Lung microvascular endothelial cell (primary cell): Measurements from ENCODE around the gene GABPB2. TPM values are rescaled to one million over a fixed set of nuclear protein-coding genes. Genes with fewer than 3 reads are reported as not detected.

Source experiments
- DNase-seq, 2 donors: peaks; one replicate each; pipeline versions ENCODE4 v3.0.0 to v3.0.0-alpha.2; 2010; ENCODE audit warnings: low read depth in 2 of 2
- total RNA-seq: library from RNA; depleted of rRNA; stranded (reverse); fragments of >200 nt; gene quantifications from 2 replicates; pipeline ENCODE4 v1.2.1, GENCODE V29; 2014

The GABPB2 gene
- total RNA-seq, 1 donor from 2014 or later = 5.4 TPM

DNA sequence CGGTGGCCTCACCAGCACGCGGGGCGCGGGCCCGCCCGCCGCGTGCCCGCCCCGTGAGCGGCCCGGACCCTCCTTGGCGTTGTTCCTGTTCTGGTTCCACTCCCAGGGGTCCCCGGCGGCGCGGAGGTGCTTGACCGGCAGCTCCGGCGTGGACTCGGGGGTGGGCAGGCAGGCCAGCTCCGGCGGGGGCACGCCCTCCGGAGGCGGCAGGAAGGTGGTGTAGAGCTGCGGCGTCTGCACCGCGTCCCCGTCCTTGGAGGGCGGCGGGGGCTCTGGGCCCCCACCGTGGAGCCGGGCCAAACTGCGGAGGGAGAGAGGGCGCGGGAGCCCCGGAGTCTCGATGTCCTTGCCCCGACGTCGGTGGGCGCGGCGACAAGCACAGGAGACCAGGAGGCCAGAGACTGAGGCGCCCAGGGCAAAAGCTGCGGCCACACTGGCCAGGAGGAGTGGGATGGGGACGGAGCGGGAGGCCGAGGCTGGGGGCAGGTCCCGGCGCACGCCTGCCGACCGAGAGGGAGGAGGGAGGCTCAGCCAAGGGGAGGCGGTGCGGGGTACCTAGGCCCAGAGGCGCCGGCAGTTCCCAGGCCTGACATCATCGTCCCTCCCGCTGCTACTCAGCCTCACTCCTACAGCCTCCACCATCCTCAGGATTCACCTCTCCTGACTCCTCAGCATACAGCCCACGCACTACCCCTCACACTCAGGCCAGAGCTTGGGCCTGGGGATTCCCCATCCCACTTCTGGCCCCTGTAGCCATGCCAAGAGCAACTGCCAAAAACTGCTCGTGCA is 62.7 kb downstream of the GABPB2 start:
- no peak for DNase-seq

DNA sequence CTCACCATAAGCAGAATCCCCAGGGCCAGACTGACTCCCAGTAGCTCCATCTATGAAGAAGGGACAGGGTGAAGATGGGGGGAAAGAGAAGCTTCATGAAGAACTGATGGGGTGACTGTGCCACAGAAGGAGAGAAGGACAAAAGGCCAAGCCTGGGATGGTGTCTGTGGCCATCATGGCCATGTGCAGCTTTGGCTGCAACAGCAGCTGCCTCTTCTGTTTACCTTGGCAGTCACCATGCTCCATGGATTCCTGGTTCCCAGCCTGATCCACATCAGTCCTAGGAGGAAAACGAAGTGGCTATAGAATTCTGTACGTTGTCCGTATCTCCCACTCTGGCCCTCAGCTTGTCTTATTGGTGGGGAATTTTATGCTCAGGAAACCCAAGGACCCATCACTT is 63.8 kb downstream of the GABPB2 start:
- peak in 1 of 2 donors; percentile 66 for DNase-seq

DNA sequence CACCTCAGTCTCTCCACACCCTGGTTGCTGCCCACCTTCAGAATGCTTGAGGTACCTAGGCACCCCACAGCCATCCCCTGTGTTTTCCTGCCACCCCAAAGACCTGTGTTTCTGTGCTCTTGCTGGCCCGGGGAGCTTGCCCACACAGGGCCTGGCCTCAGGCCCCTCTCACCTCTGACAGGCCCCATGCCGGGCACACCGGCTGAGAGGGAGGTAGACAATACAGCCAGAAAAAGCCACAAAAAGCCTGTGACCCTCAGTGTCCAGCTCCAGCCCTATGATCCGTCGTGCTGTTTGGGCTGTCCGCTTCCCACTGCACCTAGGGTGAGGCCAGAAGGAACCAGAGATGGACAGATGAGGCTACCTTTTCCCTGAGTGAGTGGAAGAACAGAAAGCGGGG is 64.4 kb downstream of the GABPB2 start:
- no peak for DNase-seq

DNA sequence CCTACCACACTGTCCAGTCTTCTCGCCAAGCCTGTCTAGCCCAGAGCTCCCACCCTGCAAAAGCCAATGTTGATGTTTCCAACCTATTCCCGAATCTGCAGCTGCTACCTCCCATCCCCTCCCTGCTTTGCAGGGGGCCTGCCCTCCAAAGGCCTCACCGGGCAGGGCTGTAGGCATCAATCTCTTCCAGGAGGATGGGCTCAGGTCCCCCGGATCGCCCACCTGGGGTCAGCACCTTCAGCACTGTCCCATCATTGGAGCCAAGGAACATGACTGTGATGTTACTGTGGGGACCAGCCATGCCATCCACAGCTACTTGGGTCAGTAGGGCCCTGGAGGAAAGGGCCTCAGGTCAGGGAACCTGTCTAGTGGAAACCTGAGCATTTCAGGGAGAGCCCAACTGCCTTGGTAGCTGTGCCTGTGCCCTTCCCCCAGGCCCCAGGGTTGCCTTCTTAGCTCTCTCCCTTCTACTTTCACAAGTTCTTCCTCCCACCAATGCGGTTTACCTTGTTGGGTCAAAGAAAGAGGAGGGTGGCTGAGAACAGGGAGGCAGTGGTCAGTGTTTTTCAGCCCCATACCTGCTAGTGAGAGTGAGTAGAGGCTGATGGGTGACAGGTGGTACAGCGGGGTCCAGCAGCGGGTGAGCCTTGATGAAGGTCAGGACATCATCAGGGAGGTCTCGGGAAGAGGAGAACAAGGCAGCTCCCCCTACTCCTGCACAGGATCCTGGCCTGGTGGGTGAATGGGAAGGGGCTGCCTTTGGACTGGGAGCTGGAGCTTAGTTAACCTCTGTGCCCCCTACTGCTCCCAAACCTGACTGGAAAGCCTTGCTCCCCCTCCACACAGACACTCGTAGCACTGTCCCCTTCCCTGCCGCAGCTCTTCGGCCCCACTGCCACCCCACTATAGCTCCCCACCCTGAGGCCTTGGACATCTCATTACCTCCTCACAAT is 65.1 kb downstream of the GABPB2 start:
- no peak for DNase-seq

DNA sequence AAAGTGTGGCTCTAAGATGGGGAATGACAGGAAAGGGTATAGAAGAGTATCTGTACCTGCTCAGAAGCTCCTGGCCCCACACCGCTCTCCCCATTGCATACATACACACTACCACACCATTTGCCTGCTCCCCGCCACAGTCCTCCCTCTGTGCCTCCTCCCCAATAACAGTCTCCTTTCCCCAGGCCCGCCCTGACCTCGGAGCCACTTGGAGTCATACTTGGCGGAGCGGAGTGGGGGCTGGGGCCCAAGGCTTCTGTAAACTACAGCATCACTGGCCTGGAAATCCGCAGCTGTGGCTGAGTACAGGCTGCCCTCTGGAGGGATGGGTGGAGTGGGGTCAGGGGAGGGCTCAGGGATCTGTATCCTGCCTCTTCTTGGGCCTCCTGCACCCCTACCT is 67.2 kb downstream of the GABPB2 start:
- no peak for DNase-seq

DNA sequence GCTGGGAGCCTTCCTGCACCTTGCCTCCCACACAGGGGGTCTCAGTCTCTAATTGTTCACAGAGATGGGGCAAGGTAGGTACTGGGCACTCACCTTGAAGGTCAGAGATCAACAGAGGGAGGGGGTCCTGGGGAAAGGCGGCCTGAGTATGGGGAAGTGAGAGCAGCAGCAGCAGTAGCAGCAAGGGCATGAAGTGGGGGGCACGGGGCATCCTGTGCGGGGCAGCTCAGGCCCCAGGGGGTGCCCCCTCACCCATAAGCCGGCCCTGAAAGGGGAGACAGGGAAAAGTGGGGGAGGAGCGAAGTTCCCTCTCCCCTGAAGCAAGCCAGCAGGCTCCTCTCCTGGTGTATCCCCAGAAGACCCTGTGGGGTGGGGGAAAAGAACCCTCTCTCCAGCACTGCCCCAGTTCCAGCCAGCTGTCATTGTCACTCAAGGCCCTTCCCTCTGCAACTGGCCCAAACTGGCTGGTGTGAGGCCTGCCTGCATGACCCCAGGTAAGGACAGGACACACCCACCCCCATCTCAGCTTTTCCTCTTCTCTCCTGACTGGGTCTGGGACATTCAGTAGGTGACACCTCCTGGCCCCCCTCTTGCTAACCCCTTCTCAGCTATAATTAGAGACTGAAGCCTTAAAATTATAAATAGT is 72.0 kb downstream of the GABPB2 start:
- DNase-seq = no peak

DNA sequence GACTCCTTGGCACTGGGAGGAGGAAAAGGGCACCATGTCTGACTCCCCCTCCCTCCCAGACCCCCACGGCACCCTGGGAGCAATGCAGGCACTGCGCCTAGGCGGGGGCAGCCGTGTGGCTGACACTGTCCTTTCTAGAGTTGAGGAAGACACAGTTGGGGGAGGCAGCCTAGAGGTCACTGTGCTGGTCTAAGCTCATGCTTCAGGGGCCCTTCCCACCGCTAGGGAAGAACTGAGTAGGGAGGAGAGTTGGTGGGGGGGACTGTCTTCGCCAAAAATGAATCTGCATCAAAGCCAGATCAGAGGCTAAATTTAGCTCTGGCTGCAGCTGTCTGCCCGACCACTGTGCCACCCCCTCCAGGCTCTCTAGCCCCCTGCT is 72.5 kb downstream of the GABPB2 start:
- no peak for DNase-seq

DNA sequence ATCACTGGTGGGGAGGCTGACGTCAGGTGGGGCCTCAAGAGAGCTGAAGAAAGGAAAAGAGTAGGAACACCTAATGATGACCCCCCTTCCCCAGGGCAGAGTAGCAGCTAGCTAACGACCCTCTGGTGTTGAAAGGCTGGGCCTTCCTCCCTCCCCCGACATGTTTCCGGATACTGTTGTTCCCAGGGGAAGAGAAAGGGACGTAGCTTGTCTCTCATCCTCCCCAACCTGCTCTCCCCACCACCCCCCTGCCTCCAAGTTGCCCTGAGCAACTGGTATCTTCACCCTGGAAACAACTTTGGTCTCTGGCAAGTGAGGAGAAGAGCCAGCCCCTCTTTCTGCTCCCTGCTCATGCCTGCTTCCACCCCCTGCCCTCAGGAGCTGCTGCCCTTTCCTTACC is 73.4 kb downstream of the GABPB2 start:
- DNase-seq = peak in 1 of 2 donors; percentile 28

DNA sequence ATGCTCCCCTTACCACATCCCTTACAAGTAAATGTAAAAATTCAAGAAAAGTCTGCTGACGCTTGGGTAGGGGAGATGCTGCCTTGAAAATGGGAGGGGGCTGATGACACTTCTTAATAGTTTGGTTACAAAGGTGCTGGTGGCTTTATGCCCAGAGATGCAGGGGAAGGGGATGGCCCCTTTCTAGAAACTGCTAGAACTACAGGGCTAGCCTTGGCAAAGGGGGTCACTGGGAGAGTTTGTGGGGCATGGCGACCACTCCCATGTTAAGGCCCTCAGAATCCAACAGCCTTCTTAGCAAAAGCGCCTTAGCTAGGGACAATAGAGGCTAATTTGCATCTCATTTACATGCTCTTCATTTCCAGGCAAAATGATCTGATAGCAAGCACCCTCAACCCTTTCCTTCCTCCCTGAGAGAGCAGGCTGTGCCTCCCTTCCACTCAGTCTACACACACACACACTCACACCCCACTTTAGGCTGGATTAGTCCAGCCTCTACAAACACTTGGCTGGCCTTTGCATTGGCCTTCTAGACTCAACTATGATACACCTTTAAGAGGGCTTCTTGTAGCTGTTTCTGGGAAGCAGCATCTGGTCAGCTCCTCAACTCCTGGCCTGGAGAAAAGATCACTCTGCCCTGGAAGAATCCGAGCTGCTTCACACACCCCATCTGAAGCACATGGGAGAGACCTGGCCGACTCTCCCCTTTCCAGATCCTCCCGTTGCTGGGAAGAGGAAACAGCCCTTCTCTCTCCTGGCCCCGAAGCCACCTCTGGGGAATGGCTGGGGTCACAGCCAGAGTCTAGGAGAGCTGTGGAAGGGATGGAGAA is 74.1 kb downstream of the GABPB2 start:
- DNase-seq = peak in 1 of 2 donors; percentile 52

DNA sequence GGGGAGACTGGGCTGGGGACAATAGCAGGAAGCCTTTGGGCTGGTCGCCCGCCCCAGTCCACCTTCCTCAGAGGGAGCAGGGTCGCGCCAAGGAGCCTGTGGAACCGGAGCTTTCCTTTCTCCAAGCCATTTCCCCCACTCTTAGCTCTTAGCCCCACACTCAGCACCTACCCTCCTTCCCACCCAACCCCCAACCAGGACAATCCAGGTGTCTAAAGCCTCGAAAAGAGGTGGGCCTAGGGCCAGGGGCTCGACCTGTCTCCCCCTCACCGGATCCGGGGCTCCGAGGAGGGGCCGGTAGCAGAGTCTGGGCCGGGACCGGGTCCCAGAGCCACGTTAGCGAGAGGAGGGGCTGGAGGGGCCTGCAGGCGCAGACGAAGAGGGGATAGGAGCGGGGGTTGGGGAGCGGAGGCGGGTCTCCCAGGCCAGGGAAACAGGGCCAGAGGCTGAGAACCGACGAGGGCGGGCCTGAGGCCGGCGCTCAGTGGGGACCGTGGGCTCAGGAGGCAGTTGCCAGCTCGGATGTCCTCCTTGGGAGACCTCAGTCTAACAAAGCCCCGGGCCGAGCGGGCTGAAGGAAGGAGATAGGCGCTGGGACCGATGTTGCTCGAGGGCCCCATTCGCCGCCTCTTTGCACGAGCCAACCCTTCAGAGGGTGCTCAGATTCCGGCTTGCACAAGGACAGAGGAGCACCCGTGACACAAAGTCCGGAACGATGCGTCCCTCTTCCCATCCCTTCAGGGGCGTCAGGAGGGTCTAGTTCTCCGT is 74.9 kb downstream of the GABPB2 start:
- peak in 1 of 2 donors; percentile 29 for DNase-seq

DNA sequence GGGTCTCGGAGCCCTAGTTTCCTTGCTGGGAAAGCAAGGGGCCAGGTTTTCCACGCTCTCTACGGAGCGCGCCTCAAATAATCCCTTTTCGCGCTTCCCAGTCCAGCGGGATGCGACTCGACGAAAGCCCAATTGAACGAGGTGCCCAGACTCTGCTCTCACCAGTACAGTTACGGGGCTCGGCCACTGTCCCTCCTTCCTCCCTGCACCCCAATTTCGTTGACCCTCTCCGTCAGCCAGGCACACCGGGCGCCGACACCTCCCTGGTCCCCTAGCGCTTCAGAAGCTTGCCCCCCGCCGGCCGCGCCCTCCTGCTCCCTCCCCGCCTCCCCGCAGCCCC is 75.5 kb downstream of the GABPB2 start:
- no peak for DNase-seq

DNA sequence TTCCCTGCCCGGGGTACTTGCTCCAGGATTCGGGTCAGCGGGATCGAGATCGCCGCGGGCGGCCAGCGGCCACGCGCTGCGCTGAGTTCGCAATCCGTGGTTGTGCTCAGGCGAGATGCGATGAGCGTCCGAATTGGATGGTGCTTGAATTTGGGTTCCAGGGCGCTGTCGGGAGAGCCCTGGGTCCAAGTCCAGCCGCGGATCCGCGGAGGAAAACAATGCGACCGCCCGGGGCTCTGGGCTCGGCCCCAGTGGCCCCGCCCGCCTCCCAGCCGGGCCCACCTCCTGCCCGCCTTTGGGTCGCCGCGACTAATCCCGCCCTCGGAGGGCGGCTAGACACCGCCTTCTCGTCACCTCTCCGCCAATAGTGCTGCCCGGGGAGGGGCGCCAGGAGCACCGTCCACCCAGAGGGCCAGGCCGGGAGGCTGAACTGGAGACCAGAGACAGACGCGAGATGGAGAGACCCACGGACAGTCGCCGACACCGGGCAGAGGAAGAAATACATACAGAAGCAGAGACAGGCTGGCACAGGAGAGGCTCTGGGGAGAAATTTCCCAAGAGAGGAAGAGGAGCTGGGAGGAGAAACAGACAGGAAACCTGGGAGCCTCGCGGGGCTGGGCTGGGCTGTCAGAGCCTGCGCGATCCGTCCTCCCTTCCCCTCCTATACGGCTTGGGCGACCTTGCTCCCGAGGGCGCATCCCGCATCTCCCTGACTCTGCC is 76.0 kb downstream of the GABPB2 start, which contains the start of gene SEMA6C:
Gene SEMA6C, minus strand, starts transcription at position 220 of the 720 bp plus-strand sequence. CDS start 4,010 bp downstream, outside the sequence.
- peak; percentile 92 to 93 for DNase-seq

DNA sequence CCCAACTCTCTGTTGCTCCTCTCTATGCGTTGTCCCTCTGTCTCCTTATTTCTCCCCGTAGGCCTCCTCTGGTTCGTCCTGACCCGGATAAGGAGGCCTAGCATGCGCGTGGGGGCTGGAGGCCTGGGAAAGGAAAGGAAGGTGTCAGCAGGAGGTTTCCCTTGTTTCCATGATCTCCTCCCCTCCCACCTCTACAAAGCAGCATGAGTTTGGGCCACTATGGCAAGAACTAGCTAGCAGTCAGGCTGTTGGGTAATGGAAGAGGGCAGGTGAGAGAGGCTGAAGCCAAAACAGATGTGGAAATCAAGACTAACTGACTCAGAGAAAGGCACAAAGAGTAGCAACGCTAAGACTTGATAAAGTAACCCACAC is 76.6 kb downstream of the GABPB2 start:
- DNase-seq = peak; percentile 42 to 50

DNA sequence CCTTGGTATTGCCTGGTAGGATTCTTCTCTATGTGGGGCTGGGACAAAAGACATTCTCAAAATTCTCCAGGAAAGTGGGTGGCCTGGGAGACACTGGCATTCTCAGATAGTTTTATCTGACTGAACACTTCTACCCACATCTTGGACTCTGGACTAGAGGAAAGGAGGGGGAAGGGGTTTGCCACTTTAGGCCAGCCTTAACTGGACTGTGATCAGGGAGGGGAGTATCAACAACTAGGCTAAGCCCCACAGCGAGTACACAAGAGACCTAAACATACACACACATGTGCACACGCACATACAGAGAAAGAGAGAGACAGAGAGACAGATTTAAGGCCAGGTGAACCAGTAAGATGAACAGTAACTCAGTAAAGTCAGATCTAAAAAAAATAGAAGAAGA is 77.1 kb downstream of the GABPB2 start:
- no peak for DNase-seq

DNA sequence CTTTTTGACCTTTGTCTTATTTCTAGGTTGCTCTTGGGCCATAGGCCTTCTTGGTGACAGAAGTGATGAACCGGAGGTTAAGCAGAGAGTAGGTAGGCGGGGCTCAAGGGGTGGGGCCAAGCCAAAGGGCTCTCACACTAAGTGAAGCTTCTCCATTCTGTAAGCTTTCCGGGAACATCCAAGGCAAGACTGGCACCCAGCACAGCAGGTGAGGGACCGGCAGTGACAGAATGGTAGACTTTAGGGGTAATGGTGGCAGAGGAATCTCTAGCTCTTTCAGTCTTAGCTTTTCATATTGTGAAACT is 85.9 kb downstream of the GABPB2 start, which contains the start of gene TNFAIP8L2:
Gene TNFAIP8L2, plus strand, starts transcription at position 135 of the 305 bp plus-strand sequence. CDS start 2,049 bp downstream, outside the sequence.
- DNase-seq = no peak

DNA sequence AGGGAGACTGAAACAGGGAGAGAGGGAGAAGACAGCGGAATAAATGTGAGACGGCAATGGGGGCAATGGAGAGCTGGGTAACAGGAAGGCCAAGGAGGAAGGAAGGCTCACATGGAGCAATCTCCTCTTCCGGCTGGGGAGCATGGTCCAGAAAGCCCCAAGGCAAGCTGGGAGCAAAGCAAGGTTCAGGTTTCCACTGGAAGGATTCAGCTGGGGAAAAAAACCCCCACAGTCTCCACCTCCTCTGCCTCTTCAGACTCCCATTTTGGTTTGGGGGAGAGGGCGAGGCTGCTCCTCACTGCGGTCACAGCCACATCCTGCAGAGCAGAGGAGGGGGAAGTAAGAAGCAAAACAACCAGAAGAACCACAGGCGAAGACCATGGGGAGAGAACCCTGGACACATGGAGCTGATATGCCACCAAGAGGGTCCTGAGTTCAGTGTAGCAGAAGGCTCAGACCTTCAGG is 86.5 kb downstream of the GABPB2 start:
- no peak for DNase-seq

DNA sequence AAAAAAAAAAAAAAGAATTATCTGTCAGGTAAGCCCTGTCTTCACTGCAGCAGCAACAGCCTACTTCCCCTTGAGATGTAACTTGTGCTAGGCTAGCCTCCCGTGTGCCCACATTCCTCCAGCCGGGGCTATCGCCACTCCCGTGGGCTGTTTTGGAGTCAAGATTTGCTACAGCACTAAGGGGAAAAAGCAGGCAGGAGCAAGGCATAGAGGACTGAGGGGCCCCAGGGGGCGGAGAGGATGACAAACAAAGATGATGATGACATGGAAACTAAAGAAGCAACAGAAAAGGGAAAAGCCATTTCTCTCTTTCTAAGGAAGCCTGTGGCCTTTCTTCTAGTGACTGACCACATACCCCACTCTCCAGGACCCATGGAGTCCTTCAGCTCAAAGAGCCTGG is 87.8 kb downstream of the GABPB2 start:
- no peak for DNase-seq

DNA sequence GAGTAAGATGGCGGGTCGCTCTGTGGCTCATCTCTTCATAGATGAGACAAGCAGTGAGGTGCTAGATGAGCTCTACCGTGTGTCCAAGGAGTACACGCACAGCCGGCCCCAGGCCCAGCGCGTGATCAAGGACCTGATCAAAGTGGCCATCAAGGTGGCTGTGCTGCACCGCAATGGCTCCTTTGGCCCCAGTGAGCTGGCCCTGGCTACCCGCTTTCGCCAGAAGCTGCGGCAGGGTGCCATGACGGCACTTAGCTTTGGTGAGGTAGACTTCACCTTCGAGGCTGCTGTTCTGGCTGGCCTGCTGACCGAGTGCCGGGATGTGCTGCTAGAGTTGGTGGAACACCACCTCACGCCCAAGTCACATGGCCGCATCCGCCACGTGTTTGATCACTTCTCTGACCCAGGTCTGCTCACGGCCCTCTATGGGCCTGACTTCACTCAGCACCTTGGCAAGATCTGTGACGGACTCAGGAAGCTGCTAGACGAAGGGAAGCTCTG is 88.2 kb downstream of the GABPB2 start:
- DNase-seq = peak in 1 of 2 donors; percentile 75

DNA sequence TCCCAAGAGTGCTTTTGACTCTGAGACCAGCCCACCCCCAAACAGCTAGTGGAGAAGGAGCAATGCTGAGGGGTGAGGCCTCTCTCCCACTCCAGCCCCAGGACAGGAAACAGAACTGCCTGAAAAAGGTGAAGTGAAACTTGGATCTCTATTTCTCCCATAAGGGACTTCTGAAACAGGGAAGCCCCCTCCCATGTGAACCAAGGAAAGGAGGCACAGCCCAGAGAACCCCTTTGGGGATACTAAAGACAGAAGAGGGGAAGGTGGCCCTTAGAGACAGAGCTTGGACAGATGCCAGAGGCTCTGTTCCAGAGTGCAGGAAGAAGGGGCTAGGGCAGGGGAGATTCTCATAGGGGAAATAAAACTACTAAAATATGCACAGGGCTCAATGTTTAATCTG is 88.8 kb downstream of the GABPB2 start:
- DNase-seq = no peak
